HCT116 (cell line): ENCODE measurements around the gene THRB. TPM values are rescaled to one million over a fixed set of nuclear protein-coding genes. Genes with fewer than 3 reads are reported as not detected.

Experiments
- ATAC-seq: fragments of 200-7000 bp; cut with Tn5 transposase; 2 replicates; pipeline ENCODE4 v1.9.1; 2020; ENCODE audit warnings: mild to moderate bottlenecking, moderate library complexity
- BruUV-seq: library from RNA; stranded (reverse); fragments of 400-500 nt; replicated peaks from 2 replicates; lab custom pipeline; 2021; lab: Mats Ljungman, UMichigan
- CTCF ChIA-PET: fragments of 300-600 bp; sonication (Branson Sonifier 250); formaldehyde crosslinking; loops from one replicate; lab custom pipeline; 2021; ENCODE audit warnings: antibody characterized with exemption; lab: Charles Lee
- POLR2A ChIA-PET: fragments of 300-600, 350-600 bp; sonication (Branson Sonifier 250); formaldehyde crosslinking; loops from one replicate; lab custom pipeline; 2021; ENCODE audit warnings: antibody characterized with exemption; lab: Charles Lee
- RAD21 ChIA-PET, 2 experiments: fragments of 300-600 bp; sonication (Branson Sonifier 250); formaldehyde crosslinking; loops; one replicate each; lab custom pipeline; 2023; ENCODE audit warnings: low total read pairs in 2 of 2; ENCODE audit not compliant: uncharacterized antibody in 2 of 2, unreplicated experiment in 2 of 2, low non-redundant PET in 1 of 2; lab: Charles Lee
- DNase-seq: peaks from one replicate; pipeline ENCODE4 v3.0.0-alpha.2; 2010; ENCODE audit warnings: low read depth, low spot score
- H2AFZ ChIP-seq: fragments of 200-600 bp; shearing (Covaris generic), sonication (generic); 2 replicates; pipeline ENCODE4 v1.6.1; 2017; ENCODE audit warnings: low read depth, mixed run types, mixed read lengths, antibody characterized with exemption, low read length; ENCODE audit not compliant: poor library complexity, severe bottlenecking
- H3K27ac ChIP-seq: 2 replicates; pipeline ENCODE4 v1.5.1; 2012; ENCODE audit warnings: low read depth, low read length
- H3K27me3 ChIP-seq: fragments of 200-600 bp; sonication (generic); 2 replicates; pipeline ENCODE4 v1.6.1; 2016; ENCODE audit warnings: mixed run types, low read length, mixed read lengths; ENCODE audit not compliant: insufficient read depth
- H3K36me3 ChIP-seq, 2 experiments: fragments of 200-500 bp in 1 of 2; fragments of 200-600 bp in 1 of 2; sonication (Bioruptor generic) in 1 of 2; sonication (generic) in 1 of 2; 2 replicates each; pipeline versions ENCODE4 v1.5.1 to v1.6.1; 2014 to 2016; ENCODE audit warnings: low read length in 2 of 2, inconsistent platforms in 1 of 2, mixed read lengths in 1 of 2, mixed run types in 1 of 2; ENCODE audit not compliant: insufficient read depth in 2 of 2, control insufficient read depth in 1 of 2
- H3K4me1 ChIP-seq, 2 experiments: fragments of 200-600 bp in 1 of 2; sonication (generic) in 1 of 2; 2 replicates each; pipeline versions ENCODE4 v1.5.1 to v1.6.1; 2012 to 2017; ENCODE audit warnings: low read length in 2 of 2, inconsistent platforms in 1 of 2, mild to moderate bottlenecking in 1 of 2, mixed read lengths in 1 of 2, mixed run types in 1 of 2, moderate library complexity in 1 of 2; ENCODE audit not compliant: insufficient read depth in 2 of 2, control insufficient read depth in 1 of 2
- H3K4me2 ChIP-seq: fragments of 200-600 bp; sonication (generic); 2 replicates; pipeline ENCODE4 v1.6.1; 2017; ENCODE audit warnings: mixed run types, low read length, mixed read lengths
- H3K4me3 ChIP-seq, 2 experiments: fragments of 200-600 bp in 1 of 2; sonication (generic) in 1 of 2; replicated peaks in 1 of 2; 2 replicates each; pipeline ENCODE4 v1.5.1; 2011 to 2016; ENCODE audit warnings: low read length in 2 of 2, control low read depth in 1 of 2, low read depth in 1 of 2, mild to moderate bottlenecking in 1 of 2, mixed read lengths in 1 of 2, mixed run types in 1 of 2
- H3K79me2 ChIP-seq: fragments of 200-600 bp; sonication (generic); 2 replicates; pipeline ENCODE4 v1.6.1; 2017; ENCODE audit warnings: mild to moderate bottlenecking, mixed run types, low read length, moderate library complexity, mixed read lengths; ENCODE audit not compliant: insufficient read depth
- H3K9ac ChIP-seq: fragments of 200-600 bp; sonication (generic); 2 replicates; pipeline ENCODE4 v1.6.1; 2016; ENCODE audit warnings: low read length, mixed read lengths
- H3K9me2 ChIP-seq: fragments of 200-600 bp; sonication (generic), shearing (Covaris generic); 2 replicates; pipeline ENCODE4 v1.6.1; 2017; ENCODE audit warnings: mixed run types, mild to moderate bottlenecking, moderate library complexity; ENCODE audit not compliant: insufficient read depth
- H3K9me3 ChIP-seq, 2 experiments: fragments of 200-500 bp in 1 of 2; fragments of 200-600 bp in 1 of 2; sonication (Bioruptor generic) in 1 of 2; sonication (generic) in 1 of 2; 2 replicates each; pipeline ENCODE4 v1.6.1; 2014 to 2017; ENCODE audit warnings: low read length in 2 of 2, mixed read lengths in 2 of 2, inconsistent platforms in 1 of 2, low read depth in 1 of 2, mild to moderate bottlenecking in 1 of 2, mixed run types in 1 of 2, moderate library complexity in 1 of 2; ENCODE audit not compliant: control insufficient read depth in 1 of 2, insufficient read depth in 1 of 2
- H4K20me1 ChIP-seq: fragments of 200-600 bp; sonication (generic), shearing (Covaris generic); 2 replicates; pipeline ENCODE4 v1.6.1; 2017; ENCODE audit warnings: mixed run types, mild to moderate bottlenecking, moderate library complexity; ENCODE audit not compliant: insufficient read depth
- CBX3 ChIP-seq: IDR thresholded peaks from 2 replicates; pipeline ENCODE4 v1.6.1; 2012; ENCODE audit warnings: low read depth
- CEBPB ChIP-seq: IDR thresholded peaks from 2 replicates; pipeline ENCODE4 v1.6.1; 2012; ENCODE audit warnings: low read depth
- ELF1 ChIP-seq: IDR thresholded peaks from 2 replicates; pipeline ENCODE4 v1.6.1; 2012; ENCODE audit warnings: low read depth, borderline replicate concordance
- EZH2 ChIP-seq: fragments of 200-600 bp; sonication (generic); IDR thresholded peaks from 2 replicates; pipeline ENCODE4 v1.6.1; 2017; ENCODE audit warnings: antibody characterized with exemption, mixed run types
- JUND ChIP-seq: IDR thresholded peaks from 2 replicates; pipeline ENCODE4 v1.6.1; 2012
- POLR2A ChIP-seq: IDR thresholded peaks from 2 replicates; pipeline ENCODE4 v1.7.0; 2011; ENCODE audit warnings: borderline replicate concordance; ENCODE audit not compliant: insufficient read depth, insufficient read length; ENCODE audit errors: extremely low read depth
- POLR2AphosphoS5 ChIP-seq: IDR thresholded peaks from 2 replicates; pipeline ENCODE4 v1.6.1; 2011; ENCODE audit warnings: mild to moderate bottlenecking, low read depth, low read length, moderate library complexity
- RAD21 ChIP-seq: IDR thresholded peaks from 2 replicates; pipeline ENCODE4 v1.6.1; 2012; ENCODE audit warnings: low read depth, mild to moderate bottlenecking
- REST ChIP-seq: IDR thresholded peaks from 2 replicates; pipeline ENCODE4 v1.6.1; 2012; ENCODE audit warnings: low read depth
- SIN3A ChIP-seq: IDR thresholded peaks from 2 replicates; pipeline ENCODE4 v1.6.1; 2012; ENCODE audit warnings: low read depth
- SP1 ChIP-seq: IDR thresholded peaks from 2 replicates; pipeline ENCODE4 v1.6.1; 2012; ENCODE audit warnings: low read depth
- SRF ChIP-seq: IDR thresholded peaks from 2 replicates; pipeline ENCODE4 v1.6.1; 2012; ENCODE audit warnings: low read depth
- TCF7L2 ChIP-seq: IDR thresholded peaks from 2 replicates; pipeline ENCODE4 v1.7.0; 2011; ENCODE audit warnings: borderline replicate concordance, inconsistent platforms; ENCODE audit not compliant: insufficient read depth, insufficient read length; ENCODE audit errors: extremely low read depth
- YY1 ChIP-seq: IDR thresholded peaks from 2 replicates; pipeline ENCODE4 v1.6.1; 2011; ENCODE audit warnings: low read length, low read depth, moderate library complexity, mild to moderate bottlenecking; ENCODE audit not compliant: insufficient replicate concordance; ENCODE audit errors: extremely low read depth
- ZBTB33 ChIP-seq: IDR thresholded peaks from 2 replicates; pipeline ENCODE4 v1.6.1; 2011; ENCODE audit warnings: mild to moderate bottlenecking, low read length, moderate library complexity; ENCODE audit not compliant: insufficient replicate concordance; ENCODE audit errors: extremely low read depth
- ZFX ChIP-seq: fragments of 450-650 bp; IDR thresholded peaks from 2 replicates; pipeline ENCODE4 v1.6.1; 2017
- intact Hi-C: fragments of 100-400 bp; cut with micrococcal nuclease; formaldehyde crosslinking; loops from 2 replicates; pipeline ENCODE4 v1.10.0; 2022
- total RNA-seq: library from RNA; stranded (reverse); gene quantifications from one replicate; pipeline ENCODE4 v1.2.1, GENCODE V29; 2021; ENCODE audit not compliant: unreplicated experiment

Gene THRB
- total RNA-seq, 1 experiment from 2014 or later: 2.5 TPM

GRCh38 chr3:24291646-24292045 is 203.0 kb downstream of the THRB start:
- BruUV-seq: no TSS peak
- ChIA-PET POLR2A (no interaction called here), CTCF (no interaction called here), RAD21 (no interaction called here)
- no peak for ATAC-seq
- Histone ChIP-seq H3K4me2 (no peak overlapping the region), H3K9me3 (no peaks in the 10 kb centered on the region; a peak in 1 of 4 replicates), H2AFZ (no peak overlapping the region), H3K4me3 (no peak overlapping the region), H3K4me1 (no peaks in the 10 kb centered on the region), H3K9me2 (no peaks in the 10 kb centered on the region), H3K27ac (no peak overlapping the region), H4K20me1 (no peaks in the 10 kb centered on the region), H3K79me2 (no peaks in the 10 kb centered on the region), H3K36me3 (no peaks in the 10 kb centered on the region), H3K9ac (no peak overlapping the region), H3K27me3 (no peaks in the 10 kb centered on the region)
- DNase-seq: no peak
- intact Hi-C loops: no loop called here
- TF ChIP-seq ZFX (no peak), POLR2AphosphoS5 (no peak), RAD21 (no peak), SP1 (no peak), YY1 (no peak), ZBTB33 (no peak)

- Histone ChIP-seq H3K4me3 (no peak overlapping the region), H3K9me2 (no peaks in the 10 kb centered on the region), H3K4me2 (no peak overlapping the region), H4K20me1 (no peaks in the 10 kb centered on the region), H2AFZ (no peak overlapping the region), H3K27ac (no peak overlapping the region), H3K4me1 (no peaks in the 10 kb centered on the region), H3K9me3 (no peaks in the 10 kb centered on the region; a peak in 1 of 4 replicates), H3K27me3 (no peaks in the 10 kb centered on the region), H3K36me3 (no peaks in the 10 kb centered on the region), H3K79me2 (no peaks in the 10 kb centered on the region), H3K9ac (no peak overlapping the region)
- ATAC-seq: no peak
- ChIA-PET CTCF (no interaction called here), POLR2A (no interaction called here), RAD21 (no interaction called here)
- no TSS peak for BruUV-seq
- intact Hi-C loops: no loop called here
- DNase-seq: no peak
- no peak for TF ChIP-seq ELF1
- TF ChIP-seq CEBPB: no peak
- TF ChIP-seq CBX3: no peak
- no peak for TF ChIP-seq REST
- no peak for TF ChIP-seq POLR2A
- no peak for TF ChIP-seq POLR2AphosphoS5
- TF ChIP-seq ZFX: no peak
- TF ChIP-seq JUND: no peak
- TF ChIP-seq EZH2: no peak
- no peak for TF ChIP-seq TCF7L2
- no peak for TF ChIP-seq RAD21
- TF ChIP-seq SRF: no peak
- TF ChIP-seq SIN3A: no peak
Measured at GRCh38 chr3:24290596-24290995, 204.1 kb downstream of the THRB start.
